GM18951 (cell line): ENCODE results near the gene SMARCD3.

ENCODE experiments used
- POLR2A ChIP-seq: IDR thresholded peaks from 4 replicates; pipeline ENCODE4 v1.6.1; 2011; ENCODE audit warnings: mild to moderate bottlenecking; ENCODE audit not compliant: insufficient read length, insufficient read depth; ENCODE audit errors: extremely low read depth
- in situ Hi-C: fragments of 300-500 bp; cut with MboI; formaldehyde crosslinking; loops from one replicate; pipeline ENCODE4 v1.12.0; 2022; ENCODE audit warnings: low sequenced_read_pairs, mixed read lengths, inconsistent platforms; ENCODE audit not compliant: unreplicated experiment

The SMARCD3 gene

DNA sequence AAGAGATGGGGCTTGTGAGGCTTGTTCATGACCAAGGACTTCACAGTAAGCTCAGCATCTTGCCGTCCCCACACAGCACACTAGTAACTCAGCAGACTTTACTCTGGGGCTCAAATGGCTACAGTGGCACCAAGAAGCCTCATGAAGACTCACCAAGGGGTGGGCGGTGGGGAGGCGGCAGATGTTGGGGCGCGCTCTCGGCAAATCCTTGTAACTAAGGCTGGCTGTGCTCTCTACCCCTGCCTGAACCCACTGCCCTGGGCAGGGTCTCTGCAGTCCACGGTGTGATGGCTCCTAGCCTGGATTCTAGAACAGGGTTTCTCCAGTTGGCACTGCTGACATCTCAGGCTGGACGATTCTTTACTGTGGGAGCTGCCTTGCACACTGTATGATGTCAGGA is 12.4 kb upstream of the SMARCD3 start:
- TF ChIP-seq POLR2A, result no peak
- in situ Hi-C loops, result no loop called here

GRCh38 chr7:151260471-151260870 is 12.0 kb upstream of the SMARCD3 start:
- in situ Hi-C loops, result no loop called here
- TF ChIP-seq POLR2A, result no peak

- in situ Hi-C loops, result loop anchor here (10.0 kb wide), 1 partner anchor 93 kb away; the partner anchor contains the start of gene GBX1
These were observed 9.5 kb upstream of the SMARCD3 start for GRCh38 chr7:151257990-151258389.

GRCh38 chr7:151256410-151257045 is 8.0 kb upstream of the SMARCD3 start:
- in situ Hi-C loops, result loop anchor here (10.0 kb wide), 1 partner anchor 92 kb away; the partner anchor contains the start of gene GBX1
- TF ChIP-seq POLR2A, result no peak

More at GRCh38 chr7:151257990-151258389, 9.5 kb upstream of the SMARCD3 start:
- no peak for TF ChIP-seq POLR2A

DNA sequence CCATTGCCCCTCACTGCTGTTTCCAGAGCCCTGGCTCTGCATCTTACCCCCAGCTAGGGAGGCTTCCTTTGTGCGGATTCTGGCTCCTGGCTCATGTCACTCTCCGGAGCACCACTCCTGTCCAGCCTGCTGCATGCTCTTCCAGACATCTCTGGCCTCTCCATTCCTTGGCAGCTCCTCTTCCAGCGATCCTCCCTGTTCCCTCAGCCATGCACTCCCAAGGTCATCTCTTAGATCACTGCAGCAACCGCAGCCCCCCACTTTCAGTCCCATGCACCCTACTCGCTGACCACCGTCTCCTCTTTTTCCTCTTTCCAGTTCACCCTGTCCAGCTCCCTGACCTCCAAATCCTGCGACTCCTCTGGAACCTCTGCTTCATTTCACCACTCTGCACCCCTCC is 6.9 kb upstream of the SMARCD3 start:
- in situ Hi-C loops, result loop anchor here (10.0 kb wide), 1 partner anchor 91 kb away; the partner anchor contains the start of gene GBX1

GRCh38 chr7:151254851-151255250 is 6.4 kb upstream of the SMARCD3 start:
- TF ChIP-seq POLR2A, result no peak
- in situ Hi-C loops, result loop anchor here (10.0 kb wide), 1 partner anchor 90 kb away; the partner anchor contains the start of gene GBX1

More for the DNA sequence above, 6.9 kb upstream of the SMARCD3 start:
- TF ChIP-seq POLR2A, result no peak

- in situ Hi-C loops, result loop anchor here (10.0 kb wide), 1 partner anchor 90 kb away; the partner anchor contains the start of gene GBX1
- TF ChIP-seq POLR2A, result no peak
These were observed 5.8 kb upstream of the SMARCD3 start for GRCh38 chr7:151254316-151254715.

DNA sequence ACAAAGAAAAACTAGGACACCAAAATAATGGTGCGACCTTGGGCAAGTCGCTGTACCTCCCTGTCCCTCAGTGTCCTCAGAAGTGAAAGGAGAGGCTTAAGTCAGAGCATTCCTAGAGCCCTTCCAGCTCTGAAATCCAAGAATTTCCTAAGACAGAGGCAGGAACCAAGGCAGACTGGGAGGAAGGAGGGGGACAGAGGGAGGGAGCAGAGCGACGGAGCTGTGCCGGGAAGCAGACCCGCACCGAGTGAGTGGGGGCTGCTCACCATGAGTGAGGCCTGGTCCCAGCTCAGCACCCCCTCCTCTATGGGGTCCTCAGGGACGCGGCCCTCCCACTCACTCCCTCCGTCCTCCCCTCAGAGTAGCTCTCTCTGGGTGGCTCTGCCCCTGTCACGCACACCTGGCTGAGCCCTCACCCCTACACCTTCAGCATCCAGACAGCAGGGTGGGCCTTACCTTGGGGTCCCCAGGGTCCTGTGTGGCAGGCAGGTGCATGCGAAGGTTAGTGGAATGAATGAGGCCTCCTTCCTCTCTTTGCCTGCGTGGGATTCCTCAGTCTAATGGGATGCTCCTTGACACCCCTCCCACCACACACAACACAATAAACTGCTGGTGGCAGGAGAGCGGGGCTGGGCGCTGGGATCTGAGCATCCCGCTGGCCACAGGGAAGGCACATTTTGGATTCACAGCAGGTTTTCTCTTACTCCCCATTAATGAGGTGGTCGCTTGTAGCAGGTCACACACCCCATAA is 4.6 kb upstream of the SMARCD3 start:
- in situ Hi-C loops, result loop anchor here (10.0 kb wide), 1 partner anchor 88 kb away; the partner anchor contains the start of gene GBX1
- no peak for TF ChIP-seq POLR2A

- no peak for TF ChIP-seq POLR2A
- in situ Hi-C loops, result loop anchor here (10.0 kb wide), 1 partner anchor 88 kb away; the partner anchor contains the start of gene GBX1
These were observed 4.0 kb upstream of the SMARCD3 start for GRCh38 chr7:151252561-151252835.

GRCh38 chr7:151251689-151252560 is 3.4 kb upstream of the SMARCD3 start:
- no peak for TF ChIP-seq POLR2A
- in situ Hi-C loops, result loop anchor here (10.0 kb wide), 1 partner anchor 87 kb away; the partner anchor contains the start of gene GBX1

DNA sequence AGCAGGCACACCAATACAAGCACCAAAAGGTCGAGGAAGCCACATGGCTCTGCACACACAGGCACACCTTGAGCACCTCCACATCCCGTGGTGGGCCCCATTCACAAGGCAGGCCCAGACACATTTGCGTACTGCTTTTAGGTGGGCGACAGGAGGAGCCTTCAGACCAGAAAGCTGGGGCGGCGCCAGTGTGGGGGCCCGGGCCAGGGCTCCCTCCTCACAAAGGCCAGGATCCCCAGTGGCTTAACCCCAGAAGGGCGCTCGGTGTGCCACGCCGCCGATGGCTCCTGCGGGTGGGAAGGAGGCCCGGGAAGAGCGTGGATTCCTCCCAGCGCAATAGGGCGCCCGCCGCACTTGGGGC is 2.8 kb upstream of the SMARCD3 start:
- in situ Hi-C loops, result loop anchor here (10.0 kb wide), 1 partner anchor 87 kb away; the partner anchor contains the start of gene GBX1
- TF ChIP-seq POLR2A, result no peak

- no peak for TF ChIP-seq POLR2A
- in situ Hi-C loops, result loop anchor here (10.0 kb wide), 1 partner anchor 86 kb away; the partner anchor contains the start of gene GBX1
These were observed 2.0 kb upstream of the SMARCD3 start for GRCh38 chr7:151250181-151251132.

DNA sequence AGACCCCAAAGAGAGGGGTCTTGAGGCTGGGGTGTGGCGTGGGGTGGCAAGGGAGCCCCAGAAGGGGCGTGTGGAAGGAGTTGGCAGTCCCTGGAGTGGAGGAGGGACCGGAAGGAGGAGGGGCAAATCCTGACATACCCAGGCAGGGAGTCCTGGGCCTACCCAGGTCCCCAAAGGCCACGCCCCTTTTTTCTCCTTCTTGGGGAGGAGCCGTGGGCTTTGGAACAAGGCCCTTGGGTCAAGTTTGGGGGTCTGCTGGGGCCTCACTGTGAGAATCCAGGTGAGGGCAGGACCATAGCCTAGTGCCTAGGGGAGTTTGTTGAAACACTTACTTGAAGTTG is 1.2 kb upstream of the SMARCD3 start:
- in situ Hi-C loops, result loop anchor here (10.0 kb wide), 1 partner anchor 85 kb away; the partner anchor contains the start of gene GBX1
- no peak for TF ChIP-seq POLR2A
